Transverse colon (tissue), 4 donors: ENCODE measurements around the gene TREX2. TPM values are rescaled to one million over a fixed set of nuclear protein-coding genes. Genes with fewer than 3 reads are reported as not detected.

Experiments used
- DNase-seq: peaks from one replicate; pipeline ENCODE4 v3.0.0-alpha.2; 2019
- H3K27ac ChIP-seq, 4 donors: fragments of 200-600 bp; sonication (generic); 2 replicates each; pipeline ENCODE4 v1.5.1; 2016 to 2018; ENCODE audit warnings: inconsistent platforms in 4 of 4
- H3K27me3 ChIP-seq: fragments of 200-600 bp; sonication (generic); 2 replicates; pipeline ENCODE4 v1.5.1; 2017; ENCODE audit warnings: inconsistent platforms
- H3K36me3 ChIP-seq, 4 donors: fragments of 200-600 bp; sonication (generic); 2 replicates each; pipeline ENCODE4 v1.5.1; 2017 to 2019; ENCODE audit warnings: inconsistent platforms in 4 of 4
- H3K4me1 ChIP-seq, 4 donors: fragments of 200-600 bp; sonication (generic); 2 replicates each; pipeline ENCODE4 v1.5.1; 2017 to 2020; ENCODE audit warnings: inconsistent platforms in 4 of 4
- H3K4me3 ChIP-seq, 4 donors: fragments of 200-600 bp; sonication (generic); 1 replicate in 1 of 4; 2 replicates in 3 of 4; pipeline versions ENCODE4 v1.5.1 to v1.6.1; 2017 to 2019; ENCODE audit warnings: inconsistent platforms in 4 of 4
- H3K9me3 ChIP-seq, 2 donors: fragments of 200-600 bp; sonication (generic); 2 replicates each; pipeline ENCODE4 v1.5.1; 2017 to 2019; ENCODE audit warnings: inconsistent platforms in 2 of 2
- CTCF ChIP-seq, 5 experiments: fragments of 200-600 bp in 3 of 5; fragments of 450-650 bp in 2 of 5; sonication (generic) in 3 of 5; IDR thresholded peaks; 1 replicate in 2 of 5; 2 replicates in 3 of 5; pipeline ENCODE4 v1.5.1; 2016 to 2017; ENCODE audit warnings: antibody characterized with exemption in 5 of 5, inconsistent platforms in 3 of 5, mild to moderate bottlenecking in 2 of 5, moderate library complexity in 1 of 5
- EP300 ChIP-seq: sonication (generic); formaldehyde crosslinking; IDR thresholded peaks from one replicate; pipeline ENCODE4 v1.6.1; 2017; ENCODE audit warnings: antibody characterized with exemption, low read depth
- POLR2A ChIP-seq: fragments of 450-650 bp; IDR thresholded peaks from one replicate; pipeline ENCODE4 v1.6.1; 2016; ENCODE audit warnings: antibody characterized with exemption, mild to moderate bottlenecking, moderate library complexity
- POLR2AphosphoS5 ChIP-seq, 3 donors: sonication (generic); formaldehyde crosslinking; IDR thresholded peaks; one replicate each; pipeline ENCODE4 v1.6.1; 2016; ENCODE audit warnings: antibody characterized with exemption in 3 of 3
- WGBS, 2 donors: methylation state at CpG; one replicate each; pipeline ENCODE4 v1.1.5; 2018; ENCODE audit warnings: low coverage in 1 of 2; 5-methylcytosine and 5-hydroxymethylcytosine counted together
- in situ Hi-C, 4 donors: fragments of 200-750 bp; cut with MboI; loops; one replicate each; pipeline versions ENCODE4 v1.15.0 to v1.15.1; 2017; ENCODE audit warnings: low sequenced_read_pairs in 3 of 4, low pct_ligation_motif_present in 1 of 4, low pct_unique_long_range_greater_than_20kb in 1 of 4
- intact Hi-C: fragments of 100-400 bp; cut with DNase I; formaldehyde crosslinking; loops from one replicate; pipeline ENCODE4 v1.15.1; 2023; ENCODE audit warnings: low total_unique reads
- total RNA-seq, 4 donors: library from RNA; depleted of rRNA; stranded (reverse); fragments of >200 nt; gene quantifications; one replicate each; pipeline ENCODE4 v1.1.0, GENCODE V29; 2016

Gene TREX2
- total RNA-seq, 4 donors from 2014 or later, result 0.55 to 2.0 (median 1.4) TPM; not detected in 1

DNA sequence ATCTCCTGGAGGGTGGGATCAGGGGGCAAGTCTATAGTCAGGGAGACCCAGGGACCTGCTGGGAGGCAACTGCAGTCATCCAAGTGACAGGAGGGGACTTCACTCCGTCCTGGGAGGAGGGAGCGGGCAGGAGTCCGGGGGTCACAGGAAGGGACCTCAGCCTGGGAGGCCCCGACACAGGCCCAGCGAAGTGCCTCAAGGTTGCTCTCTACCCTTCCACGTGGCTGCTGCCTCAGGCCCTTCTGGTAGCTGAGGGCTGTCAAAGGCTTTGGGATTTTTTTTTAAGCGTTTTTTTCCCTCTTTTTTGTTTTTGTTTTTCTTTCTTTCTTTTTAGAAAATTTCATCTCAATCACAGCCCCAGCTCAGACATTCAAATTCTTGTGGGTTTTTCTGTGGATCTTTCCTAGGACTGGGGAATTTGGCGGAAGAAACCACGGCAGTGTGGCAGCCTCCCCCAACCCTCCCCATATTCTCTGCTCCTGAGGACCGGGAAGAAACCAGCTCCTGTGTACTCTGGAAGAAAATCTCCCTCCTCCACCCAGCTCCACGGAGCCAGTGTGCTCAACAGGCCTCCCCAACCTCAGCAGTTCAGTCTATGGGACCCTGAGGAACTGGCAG is 25.9 kb upstream of the TREX2 start:
- intact Hi-C loops, result no loop called here
- Histone ChIP-seq H3K9me3 (no peaks in the 10 kb centered on the region), H3K27me3 (peaks cover 4% of the 10 kb centered on the region), H3K4me3 (no peak overlapping the region), H3K36me3 (no peaks in the 10 kb centered on the region), H3K4me1 (peaks cover 0 to 16% (median 8%) of the 10 kb centered on the region in 4 donors), H3K27ac (peak overlapping the region in 2 of 4 donors; percentile 53 to 84)
- in situ Hi-C loops, result no loop called here
- TF ChIP-seq EP300, result no peak
- no peak for DNase-seq
- WGBS, 2 donors, result 72% methylated on average over 11 of the region's 11 CpGs; no CpG with 5 or more reads in 1 of the 2 donors

DNA sequence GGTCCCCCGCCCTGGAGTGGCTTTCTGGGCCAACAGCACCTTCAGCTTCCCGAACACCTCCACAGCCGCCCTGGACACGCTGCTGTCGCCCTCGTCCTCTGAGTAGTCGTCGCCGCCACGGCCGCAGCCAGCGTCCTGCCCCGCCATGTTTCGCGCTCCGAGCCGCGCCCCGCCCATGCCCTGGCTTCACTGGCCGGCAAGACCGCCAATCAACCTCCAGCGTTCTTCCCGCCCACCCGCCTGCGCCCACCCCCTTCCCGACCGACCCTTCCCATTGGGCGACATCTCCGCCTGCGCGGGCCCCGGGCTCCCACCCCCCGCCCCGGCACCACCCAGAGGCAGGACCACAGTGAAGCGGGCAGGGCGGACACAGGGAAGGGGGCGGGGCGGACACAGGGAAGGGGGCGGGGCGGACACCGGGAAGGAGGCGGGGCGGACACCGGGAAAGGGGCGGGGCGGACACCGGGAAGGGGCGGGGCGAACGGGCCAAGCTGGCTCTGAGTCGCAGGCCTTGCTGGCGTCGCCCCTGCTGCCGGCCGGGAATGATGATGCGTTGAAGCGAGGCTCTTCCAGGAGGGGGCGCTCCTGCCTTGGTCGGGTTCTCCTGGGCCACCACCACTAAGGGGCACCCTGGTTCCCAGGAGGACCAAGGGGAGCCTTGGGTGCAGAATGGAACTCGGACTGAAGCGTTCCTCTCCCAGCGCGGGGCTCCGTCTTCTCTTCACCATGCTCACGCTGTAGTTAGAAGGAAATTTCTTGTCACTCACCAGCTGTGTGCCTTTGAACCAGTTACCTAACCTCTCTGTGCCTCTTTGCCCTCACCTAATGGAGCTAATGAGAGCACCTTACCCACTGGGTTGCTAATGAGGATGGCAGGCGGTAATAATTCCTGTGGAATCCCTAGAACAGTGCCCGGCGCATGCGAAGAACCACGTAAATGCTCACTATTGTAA is 24.8 kb upstream of the TREX2 start, which contains the start of gene HAUS7:
Gene HAUS7 (minus strand): TSS at position 166 of the 953 bp plus-strand sequence. CDS start 19 bp downstream, at position 147.
- peaks cover 0 to 16% (median 8%) of the 10 kb centered on the region in 4 donors for H3K4me1 ChIP-seq
- in situ Hi-C loops, result no loop called here
- intact Hi-C loops, result no loop called here

DNA sequence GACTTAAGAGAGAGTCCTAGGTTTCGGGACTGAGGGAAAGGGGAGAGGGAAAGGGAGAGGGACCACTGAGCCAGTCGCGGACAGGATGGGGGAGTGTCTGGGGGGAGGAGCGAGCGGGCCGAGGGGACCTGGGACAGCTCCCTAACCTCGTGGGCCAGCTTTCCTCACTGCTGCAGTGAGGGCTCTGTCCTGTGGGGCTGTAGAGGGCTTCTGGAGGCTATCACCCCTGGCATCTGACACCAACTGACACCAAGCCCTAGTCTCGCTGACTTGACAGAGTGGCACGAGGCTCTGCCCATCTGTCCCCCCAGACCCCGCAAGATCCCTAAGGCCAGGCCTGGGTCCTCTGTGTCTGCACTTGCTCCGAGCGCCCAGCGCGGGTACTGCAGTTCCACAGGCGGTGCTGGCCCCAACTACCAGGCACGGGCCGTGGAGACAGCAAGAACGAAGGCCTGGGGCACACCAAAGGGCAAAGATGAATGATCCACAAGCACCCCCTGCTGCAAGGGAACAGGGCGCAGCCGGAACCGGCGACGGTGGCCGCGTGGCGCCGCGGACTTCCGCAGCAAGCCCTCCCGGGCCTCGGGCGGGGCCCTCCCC is 24.1 kb upstream of the TREX2 start:
- in situ Hi-C loops, result no loop called here

More for the DNA sequence above, 24.8 kb upstream of the TREX2 start, which contains the start of gene HAUS7:
- no peaks in the 10 kb centered on the region for H3K9me3 ChIP-seq
- H3K27ac ChIP-seq, result peak within 1 kb of the TSS; percentile 63 to 85 (median 84)
- 34% methylated on average over 45 of the region's 70 CpGs; no CpG with 5 or more reads in 1 of the 2 donors for WGBS, 2 donors
- DNase-seq, result peak; percentile 88
- no peak for TF ChIP-seq EP300
- peak in 2 of 3 donors; percentile 34 to 60 for TF ChIP-seq POLR2AphosphoS5 (IDR thresholded peaks at IDR 0.05)
- TF ChIP-seq CTCF (IDR thresholded peaks at IDR 0.05), result peak; percentile 38 to 67 (median 55)
- peak; percentile 34 for TF ChIP-seq POLR2A
- H3K4me3 ChIP-seq, result peak within 1 kb of the TSS; percentile 54 to 79 (median 60)
- no peaks in the 10 kb centered on the region for H3K36me3 ChIP-seq
- peaks cover 4% of the 10 kb centered on the region for H3K27me3 ChIP-seq

More for the DNA sequence above, 24.1 kb upstream of the TREX2 start:
- Histone ChIP-seq H3K4me3 (peak overlapping the region; percentile 54 to 79 (median 60)), H3K36me3 (no peaks in the 10 kb centered on the region), H3K27ac (peak overlapping the region; percentile 63 to 85 (median 84)), H3K9me3 (no peaks in the 10 kb centered on the region), H3K4me1 (peaks cover 0 to 12% (median 8%) of the 10 kb centered on the region in 4 donors), H3K27me3 (peaks cover 1% of the 10 kb centered on the region)
- intact Hi-C loops, result no loop called here
- TF ChIP-seq POLR2AphosphoS5 (IDR thresholded peaks at IDR 0.05) (no peak), POLR2A (no peak), CTCF (IDR thresholded peaks at IDR 0.05) (peak in 3 of 5 experiments; percentile 14 to 37 (median 36)), EP300 (no peak)
- 48% methylated on average over 31 of the region's 32 CpGs; no CpG with 5 or more reads in 1 of the 2 donors for WGBS, 2 donors
- DNase-seq, result no peak
